SK-N-SH (cell line): ENCODE measurements around the gene HLA-E.

ENCODE experiments used
- CTCF ChIP-seq: fragments of 200-600 bp; sonication (generic); IDR thresholded peaks from 2 replicates; pipeline ENCODE4 v1.6.1; 2017; ENCODE audit warnings: antibody characterized with exemption, mild to moderate bottlenecking, moderate library complexity
- ELF1 ChIP-seq: IDR thresholded peaks from 2 replicates; pipeline ENCODE4 v1.4.0; 2012
- EP300 ChIP-seq, 2 experiments: IDR thresholded peaks; 2 replicates each; pipeline versions ENCODE4 v1.4.0 to v1.6.1; 2012; ENCODE audit warnings: borderline replicate concordance in 1 of 2, low read depth in 1 of 2, low read length in 1 of 2
- EZH2phosphoT487 ChIP-seq: fragments of 200-600 bp; sonication (generic); IDR thresholded peaks from 2 replicates; pipeline ENCODE4 v1.6.1; 2017; ENCODE audit warnings: low read depth, mixed run types, mild to moderate bottlenecking, antibody characterized with exemption, moderate library complexity, borderline replicate concordance
- GABPA ChIP-seq: IDR thresholded peaks from 2 replicates; pipeline ENCODE4 v1.4.0; 2012; ENCODE audit warnings: low read depth, mild to moderate bottlenecking
- GATA2 ChIP-seq: sonication (generic); formaldehyde crosslinking; IDR thresholded peaks from 2 replicates; pipeline ENCODE4 v1.5.0; 2020; ENCODE audit warnings: mild to moderate bottlenecking, missing genetic modification reagents
- PBX3 ChIP-seq: IDR thresholded peaks from 2 replicates; pipeline ENCODE4; 2012
- POLR2AphosphoS5 ChIP-seq: IDR thresholded peaks from 2 replicates; pipeline ENCODE4 v1.6.1; 2012; ENCODE audit warnings: low read depth, low read length
- RAD21 ChIP-seq: IDR thresholded peaks from 2 replicates; pipeline ENCODE4 v1.6.1; 2012; ENCODE audit warnings: mild to moderate bottlenecking, low read length
- REST ChIP-seq: IDR thresholded peaks from 2 replicates; pipeline ENCODE4 v1.6.1; 2012; ENCODE audit warnings: mild to moderate bottlenecking, low read depth, low read length, moderate library complexity
- SMC3 ChIP-seq: IDR thresholded peaks from 2 replicates; pipeline ENCODE4 v1.6.1; 2012; ENCODE audit warnings: low read depth, low read length, improper control_type of control experiment
- TCF12 ChIP-seq: IDR thresholded peaks from 2 replicates; pipeline ENCODE4 v1.4.0; 2012

- TF ChIP-seq REST (no peak), CTCF (no peak), TCF12 (no peak), GABPA (no peak), EP300 (IDR thresholded peaks at IDR 0.05; ENCODE audit: borderline replicate concordance in 1 of 2, low read depth in 1 of 2, low read length in 1 of 2) (no peak), ELF1 (no peak), SMC3 (no peak), GATA2 (CRISPR knock-in tag) (no peak), EZH2phosphoT487 (no peak), POLR2AphosphoS5 (no peak), PBX3 (no peak), RAD21 (no peak)
These were observed 43.0 kb upstream of the HLA-E start for GRCh38 chr6:30446259-30446658.
